GM12875 (cell line): Measurements from ENCODE around the gene C16orf87.
A peak's percentile ranks its signal among the peaks of the same experiment; 100 is the strongest.
"Not testable (repeated sequence)": the region's sequence is repeated elsewhere in the genome, so short reads cannot be mapped to it uniquely, and the experiment has no call there.

Source experiments
- H3K4me3 ChIP-seq: one replicate; pipeline ENCODE4 v1.5.1; 2011; ENCODE audit warnings: low read depth, low read length, control low read depth
- CTCF ChIP-seq: IDR thresholded peaks from 2 replicates; pipeline ENCODE4 v1.5.1; 2011; ENCODE audit warnings: low read depth, mild to moderate bottlenecking, control low read depth, inconsistent platforms, low read length, moderate library complexity, borderline replicate concordance; ENCODE audit not compliant: insufficient read depth

The C16orf87 gene

GRCh38 chr16:46830902-46831647 lies at the start of gene C16orf87:
Gene C16orf87 (minus strand): TSS chr16:46831180. CDS start chr16:46831149, 31 bp downstream.
- H3K4me3 ChIP-seq, result peak within 1 kb of the TSS; percentile 84
- TF ChIP-seq CTCF, result no peak

GRCh38 chr16:46875243-46875642 lies 44.3 kb upstream of the C16orf87 start:
- no peak for TF ChIP-seq CTCF
- no peak overlapping the region for H3K4me3 ChIP-seq

- no peak overlapping the region for H3K4me3 ChIP-seq
- TF ChIP-seq CTCF, result no peak
Measured at GRCh38 chr16:46873201-46873600, 42.2 kb upstream of the C16orf87 start.

DNA sequence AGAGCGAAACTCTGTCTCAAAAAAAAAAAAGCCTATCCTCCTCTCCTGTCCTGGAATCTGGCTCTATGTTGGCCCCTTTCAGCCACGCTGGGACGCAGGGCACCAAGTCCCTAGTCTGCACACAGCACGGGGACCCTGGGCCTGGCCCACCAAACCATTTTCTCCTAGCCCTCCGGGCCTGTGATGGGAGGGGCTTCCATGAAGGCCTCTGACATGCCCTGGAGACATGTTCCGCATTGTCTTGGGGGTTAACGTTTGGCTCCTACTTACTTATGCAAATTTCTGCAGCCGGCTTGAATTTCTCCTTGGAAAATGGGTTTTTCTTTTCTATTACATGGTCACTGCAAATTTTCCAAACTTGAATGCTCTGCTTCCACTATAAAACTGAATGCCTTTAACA lies 40.6 kb upstream of the C16orf87 start:
- no peak overlapping the region for H3K4me3 ChIP-seq
- TF ChIP-seq CTCF, result no peak

- not testable (repeated sequence) for H3K4me3 ChIP-seq
Measured at GRCh38 chr16:46868891-46869290, 37.9 kb upstream of the C16orf87 start.

GRCh38 chr16:46867486-46867885 lies 36.5 kb upstream of the C16orf87 start:
- not testable (repeated sequence) for H3K4me3 ChIP-seq

- no peak for TF ChIP-seq CTCF
- no peak overlapping the region for H3K4me3 ChIP-seq
Measured at GRCh38 chr16:46866286-46866685, 35.3 kb upstream of the C16orf87 start.

DNA sequence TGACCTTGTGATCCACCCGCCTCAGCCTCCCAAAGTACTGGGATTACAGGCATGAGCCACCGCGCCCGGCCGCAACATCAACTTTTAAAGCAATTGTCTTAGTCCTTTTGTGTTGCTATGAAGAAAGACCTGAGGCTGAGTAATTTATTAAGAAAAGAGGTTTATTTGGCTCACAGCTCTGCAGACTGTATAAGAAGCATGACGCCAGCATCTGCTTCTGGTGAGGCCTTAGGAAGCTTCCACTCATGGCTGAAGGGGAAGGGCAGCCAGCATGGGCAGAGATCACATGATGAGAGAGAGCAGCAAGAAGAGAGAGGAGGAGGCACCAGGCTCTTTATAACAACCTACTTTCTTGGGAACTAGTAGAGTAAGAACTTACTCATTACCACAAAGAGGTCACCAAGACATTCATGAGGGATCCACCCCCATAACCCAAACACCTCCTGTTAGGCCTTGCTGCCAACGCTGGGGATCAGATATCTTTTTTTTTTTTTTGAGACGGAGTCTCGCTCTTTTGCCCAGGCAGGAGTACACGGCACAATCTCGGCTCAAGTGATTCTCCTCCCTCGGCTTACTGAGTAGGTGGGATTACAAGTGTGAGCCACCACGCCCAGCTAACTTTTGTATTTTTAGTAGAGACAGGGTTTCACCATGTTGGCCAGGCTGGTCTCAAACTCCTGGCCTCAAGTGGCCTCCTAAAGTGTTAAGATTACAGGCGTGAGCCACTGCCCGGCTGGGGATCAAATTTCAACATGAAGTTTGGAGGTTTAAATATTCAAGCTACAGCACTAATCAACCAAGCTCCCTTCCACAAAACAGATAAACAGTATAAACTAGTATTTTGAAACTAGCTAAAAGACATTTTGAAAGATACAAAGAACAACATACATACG lies 31.8 kb upstream of the C16orf87 start:
- H3K4me3 ChIP-seq, result no peak overlapping the region
- TF ChIP-seq CTCF, result no peak
